SW480 (cell line): ENCODE measurements around the gene FAHD1.
"Not testable (repeated sequence)": the region's sequence is repeated elsewhere in the genome, so short reads cannot be mapped to it uniquely, and the experiment has no call there.

Experiments
- DNase-seq: peaks from one replicate; pipeline ENCODE4 v3.0.0-alpha.2; 2016; ENCODE audit warnings: low spot score

FAHD1 gene

GRCh38 chr16:1789643-1790045, 37.4 kb upstream of the FAHD1 start:
- no peak for DNase-seq

DNA sequence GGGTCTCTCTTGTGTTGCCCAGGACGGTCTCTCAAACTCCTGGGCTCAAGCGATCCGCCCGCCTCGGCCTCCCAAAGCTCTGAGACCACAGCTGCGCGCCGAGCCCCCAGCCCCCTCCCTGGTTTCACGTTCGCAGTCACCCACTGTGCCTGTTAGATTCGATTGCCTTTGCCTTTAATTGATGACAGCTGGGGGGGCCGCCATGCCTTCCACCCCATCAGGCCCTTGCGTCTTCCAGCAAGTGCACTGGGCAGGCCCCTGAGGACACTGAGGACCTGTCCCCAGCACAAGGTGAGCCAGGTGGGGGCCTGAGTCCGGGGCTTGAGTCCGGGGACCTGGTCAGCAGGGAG, 36.8 kb upstream of the FAHD1 start:
- DNase-seq: no peak

- DNase-seq: no peak
These were observed 36.3 kb upstream of the FAHD1 start for GRCh38 chr16:1790611-1791255.

DNA sequence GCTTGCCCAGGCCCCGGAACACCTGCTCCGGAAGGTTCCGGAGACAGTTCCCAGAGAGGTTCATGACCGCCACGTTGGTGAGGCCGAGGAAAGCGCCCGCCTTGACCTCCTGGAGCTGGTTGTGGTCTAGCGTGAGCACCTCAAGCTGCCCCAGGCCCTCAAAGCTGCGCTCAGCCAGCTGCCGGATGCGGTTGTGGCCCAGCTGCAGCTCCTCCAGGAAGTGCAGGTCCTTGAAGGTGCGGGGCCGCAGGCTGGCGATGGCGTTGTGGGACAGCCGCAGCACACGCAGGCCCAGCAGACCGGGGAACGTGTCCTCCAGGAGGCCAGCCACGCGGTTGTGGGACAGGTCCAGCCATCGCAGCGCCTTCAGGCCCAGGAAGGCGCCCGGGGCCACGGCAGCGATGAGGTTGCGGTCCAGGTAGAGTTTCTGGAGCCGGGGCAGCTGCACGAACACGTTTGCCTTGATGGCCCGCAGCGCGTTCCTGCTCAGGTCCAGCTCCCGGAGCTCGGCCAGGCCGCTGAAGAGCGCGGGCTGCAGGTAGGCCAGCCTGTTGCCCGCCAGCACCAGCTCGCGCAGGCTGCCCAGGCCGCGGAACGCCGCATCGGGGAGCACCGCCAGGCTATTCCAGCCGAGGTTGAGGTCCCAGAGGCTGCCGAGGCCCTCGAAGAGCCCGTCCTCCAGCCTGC, 35.6 kb upstream of the FAHD1 start:
- DNase-seq: no peak

- DNase-seq: no peak
These were observed 34.8 kb upstream of the FAHD1 start for GRCh38 chr16:1791943-1792812.

GRCh38 chr16:1792836-1793577, 34.0 kb upstream of the FAHD1 start:
- DNase-seq: no peak

DNA sequence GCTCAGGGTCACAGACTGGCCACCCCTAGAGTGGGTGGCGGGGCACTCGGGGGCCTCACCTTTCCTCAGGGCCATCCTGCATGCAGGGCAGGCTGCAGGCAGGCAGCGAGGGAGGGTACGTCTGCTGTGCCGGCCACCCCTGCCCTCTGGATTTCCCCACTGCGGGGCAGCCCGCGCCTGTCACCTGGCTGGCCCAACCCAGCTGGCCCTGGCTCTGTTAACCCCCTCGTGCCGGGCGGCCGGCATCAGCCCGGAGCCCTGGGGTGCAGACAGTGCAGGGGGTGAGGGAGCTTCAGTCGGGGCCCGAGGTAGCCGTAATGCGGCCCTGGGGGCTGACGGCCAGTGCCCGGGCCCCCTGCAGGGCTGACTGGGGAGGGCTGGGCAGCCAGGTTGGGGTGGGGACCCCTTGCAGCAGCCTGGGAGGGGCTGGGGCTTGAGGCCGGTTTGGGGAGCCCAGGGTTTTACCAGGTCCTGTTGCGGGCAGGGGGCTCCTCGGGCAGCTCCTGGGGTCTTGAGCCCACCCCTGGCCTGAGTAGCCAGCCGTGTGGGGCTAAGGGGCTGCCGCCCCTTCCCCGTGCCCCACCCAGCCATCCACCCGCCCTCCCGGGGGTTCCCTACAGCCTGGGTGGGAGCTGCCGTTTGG, 33.3 kb upstream of the FAHD1 start, which contains the start of gene IGFALS:
IGFALS (minus strand) TSS at position 128 of the 643 bp plus-strand sequence; CDS start at position 75, 53 bp downstream.
- no peak for DNase-seq

DNA sequence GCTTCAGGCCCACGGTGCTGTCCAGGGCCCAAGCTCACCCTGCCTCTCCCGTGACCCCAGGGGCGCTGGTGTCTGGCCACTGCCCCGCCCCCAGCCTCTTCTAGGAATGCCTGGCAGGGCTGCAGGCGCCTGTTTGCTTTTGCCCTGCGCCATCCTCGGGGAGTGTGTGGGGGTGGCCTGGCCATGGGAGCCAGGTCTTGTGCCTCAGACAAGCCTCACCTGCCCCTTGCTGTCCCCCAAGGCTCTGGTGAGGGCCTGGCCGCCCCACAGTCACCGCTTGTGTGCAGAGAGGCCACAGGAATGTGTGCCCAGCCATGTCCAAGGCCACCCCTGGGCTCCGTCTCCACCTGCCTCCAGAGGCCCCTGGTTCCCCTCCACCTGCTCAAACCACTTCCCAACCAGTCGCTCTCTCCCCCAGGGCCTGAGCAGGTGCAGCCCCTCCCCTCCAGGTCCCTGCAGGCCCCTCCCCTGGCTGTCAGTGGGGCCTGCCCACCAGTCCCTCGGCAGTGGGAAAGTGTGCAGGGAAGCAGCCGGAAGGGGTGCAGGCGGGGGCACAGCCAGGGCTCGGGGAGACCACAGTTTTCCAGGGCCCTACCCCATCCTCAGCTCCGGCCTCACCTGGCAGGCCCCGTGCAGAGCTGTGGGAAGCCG, 32.7 kb upstream of the FAHD1 start:
- DNase-seq: no peak

DNA sequence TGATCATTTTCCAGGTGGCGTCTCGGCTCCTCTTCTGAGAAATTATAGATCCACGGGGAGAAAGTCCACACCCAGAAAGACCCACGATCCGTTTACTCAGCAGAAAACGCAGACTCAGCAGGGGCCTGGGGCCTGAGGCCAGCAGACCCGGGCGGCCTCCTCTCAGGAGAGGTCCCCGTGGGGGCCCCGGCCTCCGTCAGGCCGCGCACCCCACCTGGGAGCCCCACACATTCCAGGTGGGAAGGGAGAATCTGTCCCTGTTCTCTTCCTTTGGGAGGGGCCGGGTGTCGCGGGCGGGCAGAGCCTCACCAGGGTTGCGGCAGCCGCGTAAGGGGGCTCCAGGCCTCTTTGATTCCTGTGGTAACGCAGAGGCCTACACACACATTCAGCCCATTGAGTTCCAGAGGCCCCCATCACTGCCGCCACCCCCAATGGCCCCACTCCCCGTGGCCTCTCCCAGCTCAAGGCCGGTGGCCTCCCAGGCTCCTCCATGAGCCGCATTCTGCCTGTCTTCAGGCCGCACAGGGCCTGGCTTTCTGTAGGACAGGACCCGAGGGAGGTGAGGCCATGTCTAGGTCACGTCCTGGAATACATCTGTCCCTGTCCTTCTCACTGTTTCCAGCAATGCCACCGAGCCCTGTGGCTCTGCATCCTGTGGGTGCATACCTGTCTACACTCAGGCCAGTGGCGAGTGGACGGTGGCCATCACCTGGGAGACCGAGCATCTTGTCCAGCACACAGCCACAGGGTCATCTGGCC, 31.9 kb upstream of the FAHD1 start:
- no peak for DNase-seq

DNA sequence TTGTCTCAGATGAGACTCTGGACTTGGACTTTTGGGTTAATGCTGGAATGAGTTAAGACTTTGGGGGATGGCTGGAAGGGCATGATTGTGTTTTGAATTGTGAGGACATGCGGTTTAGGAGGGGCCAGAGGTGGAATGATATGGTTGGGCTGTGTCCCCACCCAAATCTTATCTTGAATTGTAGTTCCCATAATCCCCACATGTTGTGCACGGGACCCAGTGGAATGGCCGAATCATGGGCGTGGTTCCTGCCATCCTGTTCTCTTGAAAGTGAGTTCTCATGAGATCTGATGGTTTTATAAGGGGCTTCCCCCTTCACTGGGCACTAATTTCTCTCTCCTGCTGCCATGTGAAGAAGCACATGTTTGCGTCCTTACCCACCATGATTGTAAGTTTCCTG, 27.7 kb upstream of the FAHD1 start:
- not testable (repeated sequence) for DNase-seq

DNA sequence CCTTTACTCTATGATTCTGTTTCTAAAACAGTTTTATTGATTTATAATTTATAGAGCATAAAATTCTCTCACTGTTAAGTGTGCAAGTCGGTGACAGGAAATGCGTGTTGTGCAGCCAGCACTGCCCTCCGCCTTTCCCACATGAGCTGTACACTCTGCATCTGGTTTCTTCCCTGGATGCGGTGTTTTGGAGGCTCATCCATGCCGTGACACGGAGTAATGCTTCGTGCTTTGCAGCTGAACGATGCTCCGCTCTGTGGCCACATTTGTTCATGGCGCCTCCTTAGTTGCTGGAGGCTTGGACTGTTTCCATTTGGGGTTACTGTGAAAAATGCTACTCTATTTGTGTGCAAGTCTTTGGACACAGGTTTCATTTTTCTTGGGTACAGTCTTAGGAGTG, 26.3 kb upstream of the FAHD1 start:
- DNase-seq: no peak

DNA sequence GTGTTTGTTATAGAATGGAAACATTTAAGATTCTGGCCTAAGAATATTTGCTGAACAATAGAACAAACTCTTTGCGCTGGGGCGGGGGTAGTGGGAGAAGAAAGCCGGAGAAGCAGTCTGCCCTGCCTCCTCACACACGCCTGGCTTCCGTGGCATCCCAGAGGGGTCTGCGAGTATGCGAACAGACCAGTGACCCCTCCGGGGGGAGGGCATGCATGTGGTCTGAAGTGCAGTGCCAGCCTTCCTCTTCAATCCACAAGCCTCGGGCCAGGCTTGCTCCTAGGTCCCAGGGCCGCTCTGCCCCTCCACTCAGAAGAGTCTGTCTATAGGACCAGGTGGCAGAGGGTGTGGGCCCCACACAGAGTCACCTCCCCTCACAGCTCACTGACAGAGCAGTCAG, 19.4 kb upstream of the FAHD1 start:
- DNase-seq: no peak

GRCh38 chr16:1808691-1809090, 18.3 kb upstream of the FAHD1 start:
- no peak for DNase-seq

DNA sequence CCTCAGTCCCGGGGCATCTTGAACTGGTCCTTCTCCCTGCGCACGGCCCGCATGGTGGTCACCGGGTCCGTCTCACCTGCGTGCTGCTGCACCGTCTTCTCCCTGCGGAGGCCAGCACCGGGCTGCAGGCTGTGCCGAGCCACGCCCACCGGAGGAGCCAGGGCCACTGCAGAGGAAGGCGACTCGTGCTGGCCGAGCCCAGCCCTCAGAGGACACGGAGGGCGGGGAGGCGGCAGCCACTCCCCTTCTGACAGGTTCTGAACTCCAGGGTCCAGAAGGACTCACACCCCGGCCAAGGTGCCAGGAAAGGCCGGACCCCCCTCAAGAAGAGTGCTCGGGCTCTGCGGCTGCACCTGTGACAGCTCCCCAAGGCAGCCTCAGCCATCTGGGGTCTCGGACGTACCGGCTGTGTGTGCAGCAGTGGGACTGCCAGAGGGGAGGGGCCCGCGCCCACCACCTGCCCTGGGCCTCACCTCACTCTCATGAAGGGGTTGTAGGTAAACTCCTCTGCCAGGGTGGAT, 17.7 kb upstream of the FAHD1 start:
- no peak for DNase-seq

- DNase-seq: no peak
These were observed 16.9 kb upstream of the FAHD1 start for GRCh38 chr16:1810106-1810505.

DNA sequence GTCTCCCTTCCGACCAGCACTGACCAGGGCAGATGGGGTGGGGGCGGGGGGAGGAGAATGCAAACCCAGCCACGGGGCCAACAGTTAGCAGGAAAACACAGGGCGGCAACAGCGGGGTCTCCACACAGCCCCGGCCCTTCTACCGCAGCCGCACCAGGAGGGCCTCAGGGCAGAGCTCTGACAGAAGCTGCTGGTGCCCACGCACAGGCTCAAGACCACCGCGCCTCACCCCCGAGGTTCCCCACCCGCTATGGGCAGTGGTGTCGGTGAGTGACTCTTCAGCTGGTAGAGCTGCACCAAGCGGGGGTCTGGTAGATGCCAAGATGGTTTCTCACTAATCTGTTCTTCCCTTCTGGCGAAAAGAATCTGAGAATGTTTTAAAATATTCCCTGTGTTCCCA, 16.5 kb upstream of the FAHD1 start:
- DNase-seq: no peak

DNA sequence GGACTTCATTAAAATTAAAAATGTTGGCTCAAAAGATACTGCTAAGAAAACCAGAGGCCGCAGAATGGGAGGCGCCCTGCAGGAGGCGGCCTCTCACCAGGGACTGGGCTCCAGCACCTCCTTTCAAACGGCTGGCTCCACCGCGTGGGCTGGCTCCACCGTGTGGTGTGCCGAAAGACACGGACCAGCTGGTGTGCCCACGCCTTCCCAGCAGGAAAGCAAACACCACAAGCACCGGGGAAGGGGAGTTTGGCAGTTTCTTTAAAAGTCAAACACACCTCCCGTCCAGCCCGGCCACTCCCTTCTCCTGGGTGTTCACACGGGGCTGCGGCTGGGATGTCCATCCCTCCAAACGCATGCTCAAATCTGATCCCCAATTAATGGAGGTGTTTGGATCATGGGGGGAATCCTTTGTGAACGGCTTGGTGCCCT, 14.3 kb upstream of the FAHD1 start:
- DNase-seq: peak; percentile 74

DNA sequence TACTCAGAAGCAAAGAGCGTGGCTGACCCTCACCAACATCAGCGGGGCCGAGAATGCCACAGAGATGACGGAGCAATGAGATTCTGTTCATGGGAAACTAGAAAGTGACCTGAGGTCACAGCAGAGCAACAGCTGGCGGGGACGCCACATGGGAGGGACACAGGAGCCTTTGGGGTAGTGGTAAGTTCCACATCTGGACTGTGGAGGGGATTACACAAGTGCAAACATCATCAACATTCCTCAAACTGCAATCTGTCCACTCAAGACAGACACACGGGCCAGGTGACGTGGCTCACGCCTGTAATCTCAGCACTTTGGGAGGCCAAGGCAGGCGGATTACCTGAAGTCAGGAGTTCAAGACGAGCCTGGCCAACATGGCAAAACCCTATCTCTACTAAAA, 11.5 kb upstream of the FAHD1 start:
- DNase-seq: no peak

- no peak for DNase-seq
These were observed 10.4 kb upstream of the FAHD1 start for GRCh38 chr16:1816396-1817275.
